ENCODE measurements around the gene TEX48. TPM values are rescaled to one million over a fixed set of nuclear protein-coding genes. Genes with fewer than 3 reads are reported as not detected.

The TEX48 gene
- polyA plus RNA-seq, 1 of the 3 experiments (the other 2 are of a cell fraction), result 0.46 TPM

DNA sequence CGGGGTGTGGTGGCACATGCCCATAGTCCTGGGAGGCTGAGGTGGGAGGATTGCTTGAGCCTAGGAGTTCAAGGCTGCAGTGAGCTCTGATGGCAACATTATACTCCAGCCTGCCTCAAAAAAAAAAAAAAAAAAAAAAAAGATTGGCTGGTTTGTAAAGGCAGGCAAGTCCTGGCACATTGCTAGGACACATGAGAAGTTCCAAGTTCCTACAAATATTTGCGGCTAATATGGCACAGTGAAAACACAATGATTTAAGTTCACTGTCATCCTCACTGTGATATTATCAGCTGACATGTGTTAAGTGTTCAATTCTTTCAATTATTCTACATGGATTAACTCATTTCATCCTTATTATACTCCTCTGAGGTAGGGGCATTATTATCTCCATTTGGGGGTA, 50.8 kb downstream of the TEX48 start:
- Histone ChIP-seq H2AFZ (ENCODE audit: low read depth) (no peak overlapping the region), H3F3A (replicated peaks; ENCODE audit: insufficient read depth) (no peaks in the 10 kb centered on the region), H3K4me1 (ENCODE audit: control insufficient read depth in 1 of 2, insufficient read depth in 2 of 2, low read depth in 1 of 2, low read length in 1 of 2) (no peaks in the 10 kb centered on the region), H3K4me3 (ENCODE audit: low read depth in 2 of 2, low read length in 1 of 2) (no peak overlapping the region), H3K9me3 (no peaks in the 10 kb centered on the region), H3K9ac (no peak overlapping the region), H3K27ac (ENCODE audit: low read depth in 2 of 2, low read length in 1 of 2) (no peak overlapping the region), H3K27me3 (ENCODE audit: insufficient read depth) (no peaks in the 10 kb centered on the region), H3K4me2 (no peak overlapping the region), H3K36me3 (replicated peaks in 1 of 2; ENCODE audit: control insufficient read depth in 1 of 2, insufficient read depth in 2 of 2, low read length in 1 of 2) (peaks cover 0 to 17% of the 10 kb centered on the region in 2 experiments), H4K20me1 (ENCODE audit: insufficient read depth) (no peaks in the 10 kb centered on the region), H3K9me2 (no peaks in the 10 kb centered on the region), H3K79me2 (ENCODE audit: insufficient read depth) (no peaks in the 10 kb centered on the region)
- TF ChIP-seq ELF1 (IDR thresholded peaks at IDR 0.05) (no peak), RCOR1 (IDR thresholded peaks at IDR 0.05; ENCODE audit: low read length) (no peak), FOSL2 (IDR thresholded peaks at IDR 0.05; ENCODE audit: borderline replicate concordance, low read depth) (no peak), FOXJ3 (CRISPR knock-in tag; IDR thresholded peaks at IDR 0.05) (no peak), EP300 (IDR thresholded peaks at IDR 0.05; ENCODE audit: borderline replicate concordance in 1 of 2, low read depth in 1 of 2, low read length in 1 of 2) (no peak), JUND (IDR thresholded peaks at IDR 0.05) (no peak)
- TF ChIP-seq, protein P1, sequence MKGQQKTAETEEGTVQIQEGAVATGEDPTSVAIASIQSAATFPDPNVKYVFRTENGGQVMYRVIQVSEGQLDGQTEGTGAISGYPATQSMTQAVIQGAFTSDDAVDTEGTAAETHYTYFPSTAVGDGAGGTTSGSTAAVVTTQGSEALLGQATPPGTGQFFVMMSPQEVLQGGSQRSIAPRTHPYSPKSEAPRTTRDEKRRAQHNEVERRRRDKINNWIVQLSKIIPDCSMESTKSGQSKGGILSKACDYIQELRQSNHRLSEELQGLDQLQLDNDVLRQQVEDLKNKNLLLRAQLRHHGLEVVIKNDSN (IDR thresholded peaks at IDR 0.05; ENCODE audit: borderline replicate concordance, low read depth), result no peak
- TF ChIP-seq, protein P2, sequence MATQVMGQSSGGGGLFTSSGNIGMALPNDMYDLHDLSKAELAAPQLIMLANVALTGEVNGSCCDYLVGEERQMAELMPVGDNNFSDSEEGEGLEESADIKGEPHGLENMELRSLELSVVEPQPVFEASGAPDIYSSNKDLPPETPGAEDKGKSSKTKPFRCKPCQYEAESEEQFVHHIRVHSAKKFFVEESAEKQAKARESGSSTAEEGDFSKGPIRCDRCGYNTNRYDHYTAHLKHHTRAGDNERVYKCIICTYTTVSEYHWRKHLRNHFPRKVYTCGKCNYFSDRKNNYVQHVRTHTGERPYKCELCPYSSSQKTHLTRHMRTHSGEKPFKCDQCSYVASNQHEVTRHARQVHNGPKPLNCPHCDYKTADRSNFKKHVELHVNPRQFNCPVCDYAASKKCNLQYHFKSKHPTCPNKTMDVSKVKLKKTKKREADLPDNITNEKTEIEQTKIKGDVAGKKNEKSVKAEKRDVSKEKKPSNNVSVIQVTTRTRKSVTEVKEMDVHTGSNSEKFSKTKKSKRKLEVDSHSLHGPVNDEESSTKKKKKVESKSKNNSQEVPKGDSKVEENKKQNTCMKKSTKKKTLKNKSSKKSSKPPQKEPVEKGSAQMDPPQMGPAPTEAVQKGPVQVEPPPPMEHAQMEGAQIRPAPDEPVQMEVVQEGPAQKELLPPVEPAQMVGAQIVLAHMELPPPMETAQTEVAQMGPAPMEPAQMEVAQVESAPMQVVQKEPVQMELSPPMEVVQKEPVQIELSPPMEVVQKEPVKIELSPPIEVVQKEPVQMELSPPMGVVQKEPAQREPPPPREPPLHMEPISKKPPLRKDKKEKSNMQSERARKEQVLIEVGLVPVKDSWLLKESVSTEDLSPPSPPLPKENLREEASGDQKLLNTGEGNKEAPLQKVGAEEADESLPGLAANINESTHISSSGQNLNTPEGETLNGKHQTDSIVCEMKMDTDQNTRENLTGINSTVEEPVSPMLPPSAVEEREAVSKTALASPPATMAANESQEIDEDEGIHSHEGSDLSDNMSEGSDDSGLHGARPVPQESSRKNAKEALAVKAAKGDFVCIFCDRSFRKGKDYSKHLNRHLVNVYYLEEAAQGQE (IDR thresholded peaks at IDR 0.05; ENCODE audit: low read depth, low read length), result no peak
- CTCF ChIA-PET, result no interaction called here
- 48% methylated on average over 2 of the region's 2 CpGs for WGBS (ENCODE audit: low lambda C conversion rate)
- DNase-seq, result no peak
- POLR2A ChIA-PET, result no interaction called here

DNA sequence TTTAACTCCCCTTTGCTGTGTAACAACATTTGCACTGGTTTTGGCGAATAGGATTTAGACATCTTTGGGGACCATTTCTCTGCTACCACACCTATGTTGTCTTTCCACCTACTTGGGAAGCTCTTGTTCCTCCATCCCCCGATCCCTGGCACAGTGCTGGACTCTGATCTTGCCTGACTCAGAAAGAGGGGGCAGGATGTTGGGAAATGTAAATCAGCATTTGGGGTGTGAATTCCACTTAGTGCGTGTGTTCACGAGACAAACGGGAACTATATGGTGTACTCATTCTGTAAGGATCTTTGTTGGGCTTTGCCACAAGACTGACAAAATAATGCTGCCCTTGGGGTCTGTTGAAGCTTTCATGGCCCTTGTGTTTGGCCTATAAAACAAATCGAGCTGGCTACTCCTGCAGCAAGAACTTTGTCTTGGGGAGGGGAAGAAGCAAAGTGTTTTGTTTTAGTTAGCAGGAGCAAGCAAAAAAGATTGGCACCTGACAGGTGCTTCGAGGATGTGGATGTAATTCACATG, 52.4 kb downstream of the TEX48 start:
- H3K4me2 ChIP-seq, result no peak overlapping the region
- no peak overlapping the region for H2AFZ ChIP-seq (ENCODE audit: low read depth)
- H4K20me1 ChIP-seq (ENCODE audit: insufficient read depth), result no peaks in the 10 kb centered on the region
- WGBS (ENCODE audit: low lambda C conversion rate), result 83% methylated on average over 7 of the region's 7 CpGs
- no peaks in the 10 kb centered on the region for H3K4me1 ChIP-seq (ENCODE audit: control insufficient read depth in 1 of 2, insufficient read depth in 2 of 2, low read depth in 1 of 2, low read length in 1 of 2)
- peaks cover 0 to 17% of the 10 kb centered on the region in 2 experiments for H3K36me3 ChIP-seq (replicated peaks in 1 of 2; ENCODE audit: control insufficient read depth in 1 of 2, insufficient read depth in 2 of 2, low read length in 1 of 2)
- POLR2A ChIA-PET, result interaction anchor here (1.0 kb wide), 1 partner anchor 18 kb away, joined by 3 read pairs; the partner anchor contains the start of gene TMEM268
- no peaks in the 10 kb centered on the region for H3F3A ChIP-seq (replicated peaks; ENCODE audit: insufficient read depth)
- no peaks in the 10 kb centered on the region for H3K9me2 ChIP-seq
- DNase-seq, result no peak
- no peaks in the 10 kb centered on the region for H3K27me3 ChIP-seq (ENCODE audit: insufficient read depth)
- H3K4me3 ChIP-seq (ENCODE audit: low read depth in 2 of 2, low read length in 1 of 2), result no peak overlapping the region
- H3K27ac ChIP-seq (ENCODE audit: low read depth in 2 of 2, low read length in 1 of 2), result no peak overlapping the region
- no peaks in the 10 kb centered on the region for H3K9me3 ChIP-seq
- CTCF ChIA-PET, result interaction anchor here (1.1 kb wide), 1 partner anchor 24 kb away, joined by 3 read pairs; no protein-coding TSS in a partner anchor
- no peak overlapping the region for H3K9ac ChIP-seq
- no peaks in the 10 kb centered on the region for H3K79me2 ChIP-seq (ENCODE audit: insufficient read depth)
- TF ChIP-seq, protein P3, sequence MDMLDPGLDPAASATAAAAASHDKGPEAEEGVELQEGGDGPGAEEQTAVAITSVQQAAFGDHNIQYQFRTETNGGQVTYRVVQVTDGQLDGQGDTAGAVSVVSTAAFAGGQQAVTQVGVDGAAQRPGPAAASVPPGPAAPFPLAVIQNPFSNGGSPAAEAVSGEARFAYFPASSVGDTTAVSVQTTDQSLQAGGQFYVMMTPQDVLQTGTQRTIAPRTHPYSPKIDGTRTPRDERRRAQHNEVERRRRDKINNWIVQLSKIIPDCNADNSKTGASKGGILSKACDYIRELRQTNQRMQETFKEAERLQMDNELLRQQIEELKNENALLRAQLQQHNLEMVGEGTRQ (IDR thresholded peaks at IDR 0.05; ENCODE audit: borderline replicate concordance, low read depth, low read length), result no peak
- TF ChIP-seq GATA2 (CRISPR knock-in tag; IDR thresholded peaks at IDR 0.05) (no peak), TCF12 (IDR thresholded peaks at IDR 0.05) (no peak), ELF1 (IDR thresholded peaks at IDR 0.05) (no peak), RFX5 (IDR thresholded peaks at IDR 0.05; ENCODE audit: low read length) (no peak), FOSL2 (IDR thresholded peaks at IDR 0.05; ENCODE audit: borderline replicate concordance, low read depth) (no peak), EP300 (IDR thresholded peaks at IDR 0.05; ENCODE audit: borderline replicate concordance in 1 of 2, low read depth in 1 of 2, low read length in 1 of 2) (no peak)
- TF ChIP-seq, protein P2 (IDR thresholded peaks at IDR 0.05; ENCODE audit: low read depth, low read length), result no peak
- TF ChIP-seq, protein P4, sequence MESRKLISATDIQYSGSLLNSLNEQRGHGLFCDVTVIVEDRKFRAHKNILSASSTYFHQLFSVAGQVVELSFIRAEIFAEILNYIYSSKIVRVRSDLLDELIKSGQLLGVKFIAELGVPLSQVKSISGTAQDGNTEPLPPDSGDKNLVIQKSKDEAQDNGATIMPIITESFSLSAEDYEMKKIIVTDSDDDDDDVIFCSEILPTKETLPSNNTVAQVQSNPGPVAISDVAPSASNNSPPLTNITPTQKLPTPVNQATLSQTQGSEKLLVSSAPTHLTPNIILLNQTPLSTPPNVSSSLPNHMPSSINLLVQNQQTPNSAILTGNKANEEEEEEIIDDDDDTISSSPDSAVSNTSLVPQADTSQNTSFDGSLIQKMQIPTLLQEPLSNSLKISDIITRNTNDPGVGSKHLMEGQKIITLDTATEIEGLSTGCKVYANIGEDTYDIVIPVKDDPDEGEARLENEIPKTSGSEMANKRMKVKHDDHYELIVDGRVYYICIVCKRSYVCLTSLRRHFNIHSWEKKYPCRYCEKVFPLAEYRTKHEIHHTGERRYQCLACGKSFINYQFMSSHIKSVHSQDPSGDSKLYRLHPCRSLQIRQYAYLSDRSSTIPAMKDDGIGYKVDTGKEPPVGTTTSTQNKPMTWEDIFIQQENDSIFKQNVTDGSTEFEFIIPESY (IDR thresholded peaks at IDR 0.05; ENCODE audit: borderline replicate concordance, low read depth), result no peak
- TF ChIP-seq, protein P1 (IDR thresholded peaks at IDR 0.05; ENCODE audit: borderline replicate concordance, low read depth), result no peak
